Astrocyte (in vitro differentiated cells and primary cell): ENCODE measurements around the gene SARS1.

Experiments used
- EZH2 ChIP-seq: IDR thresholded peaks from 2 replicates; pipeline ENCODE4 v1.6.1; 2012; ENCODE audit warnings: mild to moderate bottlenecking, low read length, inconsistent platforms; ENCODE audit not compliant: insufficient read depth
- TF ChIP-seq, protein P1 (sequence below): IDR thresholded peaks from 2 replicates; pipeline ENCODE4 v1.5.1; 2011; ENCODE audit warnings: low read depth, mild to moderate bottlenecking, inconsistent platforms, low read length, moderate library complexity; ENCODE audit not compliant: insufficient read depth

DNA sequence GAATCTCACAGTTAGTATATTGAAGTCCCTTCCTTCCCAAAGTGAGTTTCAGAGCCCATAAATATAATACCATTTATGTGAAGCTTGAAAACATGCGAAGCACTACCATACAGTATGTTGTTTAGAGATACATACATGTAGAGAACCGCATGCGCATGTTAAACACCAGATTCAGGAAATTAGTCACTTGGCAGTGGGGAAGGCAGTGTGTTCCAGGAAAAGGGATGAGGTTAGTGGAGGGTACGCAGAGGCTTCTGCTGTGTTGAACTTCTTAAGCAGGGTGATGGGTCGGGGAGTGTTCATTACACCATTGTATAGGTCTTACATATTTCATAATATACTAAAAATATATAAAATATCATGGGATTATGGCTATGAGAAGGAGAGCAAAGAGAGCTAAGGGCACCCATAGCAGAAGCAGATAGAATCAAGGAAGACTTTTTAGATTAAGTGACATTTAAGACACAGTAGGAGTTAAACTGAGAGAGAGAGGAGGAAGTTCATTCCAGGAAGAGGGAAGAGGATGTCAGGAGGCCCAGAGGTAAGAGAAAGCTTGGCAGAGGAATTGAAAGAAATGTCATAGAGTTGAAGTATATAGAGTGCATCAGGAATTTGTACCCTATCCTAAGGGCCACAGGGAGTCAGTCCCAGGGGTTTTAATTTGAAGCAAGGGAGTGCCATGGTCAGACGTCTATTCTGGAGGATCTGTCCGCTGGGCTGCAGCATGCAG, 43.5 kb upstream of the SARS1 start:
- TF ChIP-seq, protein P1, sequence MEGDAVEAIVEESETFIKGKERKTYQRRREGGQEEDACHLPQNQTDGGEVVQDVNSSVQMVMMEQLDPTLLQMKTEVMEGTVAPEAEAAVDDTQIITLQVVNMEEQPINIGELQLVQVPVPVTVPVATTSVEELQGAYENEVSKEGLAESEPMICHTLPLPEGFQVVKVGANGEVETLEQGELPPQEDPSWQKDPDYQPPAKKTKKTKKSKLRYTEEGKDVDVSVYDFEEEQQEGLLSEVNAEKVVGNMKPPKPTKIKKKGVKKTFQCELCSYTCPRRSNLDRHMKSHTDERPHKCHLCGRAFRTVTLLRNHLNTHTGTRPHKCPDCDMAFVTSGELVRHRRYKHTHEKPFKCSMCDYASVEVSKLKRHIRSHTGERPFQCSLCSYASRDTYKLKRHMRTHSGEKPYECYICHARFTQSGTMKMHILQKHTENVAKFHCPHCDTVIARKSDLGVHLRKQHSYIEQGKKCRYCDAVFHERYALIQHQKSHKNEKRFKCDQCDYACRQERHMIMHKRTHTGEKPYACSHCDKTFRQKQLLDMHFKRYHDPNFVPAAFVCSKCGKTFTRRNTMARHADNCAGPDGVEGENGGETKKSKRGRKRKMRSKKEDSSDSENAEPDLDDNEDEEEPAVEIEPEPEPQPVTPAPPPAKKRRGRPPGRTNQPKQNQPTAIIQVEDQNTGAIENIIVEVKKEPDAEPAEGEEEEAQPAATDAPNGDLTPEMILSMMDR: no peak
- TF ChIP-seq EZH2: no peak
